Cardiac fibroblast (primary cell): ENCODE data around the gene PPIF.

Experiments used
- DNase-seq, 2 donors: peaks; one replicate each; pipeline versions ENCODE4 v3.0.0 to v3.0.0-alpha.2; 2010; ENCODE audit warnings: low read depth in 2 of 2
- H3K4me3 ChIP-seq, 2 donors: replicated peaks in 1 of 2; 1 replicate in 1 of 2; 2 replicates in 1 of 2; pipeline ENCODE4 v1.5.1; 2011; ENCODE audit warnings: low read depth in 2 of 2, low read length in 2 of 2, mild to moderate bottlenecking in 2 of 2, moderate library complexity in 1 of 2
- TF ChIP-seq, protein P1 (sequence below): IDR thresholded peaks from one replicate; pipeline ENCODE4 v1.5.1; 2011; ENCODE audit warnings: low read depth, mild to moderate bottlenecking, low read length, inconsistent platforms

Gene PPIF

DNA sequence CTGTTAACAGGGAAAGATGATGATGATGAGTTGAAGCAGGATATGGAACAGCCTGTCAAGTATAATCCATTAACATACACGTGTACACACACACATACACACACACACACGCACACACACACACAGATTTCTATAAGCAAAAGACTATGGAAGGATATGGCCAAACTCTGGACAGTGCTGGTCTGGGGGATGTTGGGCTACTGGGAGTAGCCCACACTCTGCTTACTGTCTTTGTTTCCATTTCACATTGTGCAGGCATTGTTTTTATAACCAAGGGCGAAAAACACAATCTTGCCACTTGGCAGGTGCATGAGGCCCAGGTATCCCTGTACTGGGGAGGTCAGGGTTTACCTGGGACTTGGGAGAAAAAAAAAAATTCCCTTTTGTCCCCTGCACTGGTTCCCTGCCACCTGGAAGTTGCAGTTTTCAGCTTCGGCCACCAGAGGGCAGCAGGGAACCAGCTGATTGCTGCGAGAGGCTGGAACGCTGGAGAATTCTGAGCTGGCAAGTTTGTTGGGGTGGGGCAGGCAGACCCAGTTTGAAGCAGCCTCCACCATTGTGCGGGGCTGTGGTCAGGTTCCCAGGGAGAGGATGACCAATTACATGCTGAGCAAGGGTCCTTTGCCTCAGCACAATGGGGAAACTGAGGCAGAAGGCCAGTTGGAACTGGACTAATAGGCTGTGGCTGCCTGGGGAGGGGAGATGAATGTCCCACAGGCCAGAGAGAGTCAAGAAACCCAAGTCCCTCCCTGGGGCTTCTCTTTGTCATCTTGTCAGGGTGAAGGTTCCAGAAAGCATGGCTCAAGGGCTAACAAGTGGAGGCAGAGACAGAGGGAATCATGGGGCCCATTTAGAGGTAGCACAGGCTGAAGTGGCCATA is 27.3 kb downstream of the PPIF start:
- H3K4me3 ChIP-seq: no peak overlapping the region
- TF ChIP-seq, protein P1, sequence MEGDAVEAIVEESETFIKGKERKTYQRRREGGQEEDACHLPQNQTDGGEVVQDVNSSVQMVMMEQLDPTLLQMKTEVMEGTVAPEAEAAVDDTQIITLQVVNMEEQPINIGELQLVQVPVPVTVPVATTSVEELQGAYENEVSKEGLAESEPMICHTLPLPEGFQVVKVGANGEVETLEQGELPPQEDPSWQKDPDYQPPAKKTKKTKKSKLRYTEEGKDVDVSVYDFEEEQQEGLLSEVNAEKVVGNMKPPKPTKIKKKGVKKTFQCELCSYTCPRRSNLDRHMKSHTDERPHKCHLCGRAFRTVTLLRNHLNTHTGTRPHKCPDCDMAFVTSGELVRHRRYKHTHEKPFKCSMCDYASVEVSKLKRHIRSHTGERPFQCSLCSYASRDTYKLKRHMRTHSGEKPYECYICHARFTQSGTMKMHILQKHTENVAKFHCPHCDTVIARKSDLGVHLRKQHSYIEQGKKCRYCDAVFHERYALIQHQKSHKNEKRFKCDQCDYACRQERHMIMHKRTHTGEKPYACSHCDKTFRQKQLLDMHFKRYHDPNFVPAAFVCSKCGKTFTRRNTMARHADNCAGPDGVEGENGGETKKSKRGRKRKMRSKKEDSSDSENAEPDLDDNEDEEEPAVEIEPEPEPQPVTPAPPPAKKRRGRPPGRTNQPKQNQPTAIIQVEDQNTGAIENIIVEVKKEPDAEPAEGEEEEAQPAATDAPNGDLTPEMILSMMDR: peak; percentile 91
- DNase-seq: peak; percentile 75 to 80

GRCh38 chr10:79375321-79376077 is 28.2 kb downstream of the PPIF start:
- peak; percentile 61 to 76 for DNase-seq
- H3K4me3 ChIP-seq: no peak overlapping the region
- TF ChIP-seq, protein P1: no peak

GRCh38 chr10:79376078-79376628 is 28.9 kb downstream of the PPIF start:
- DNase-seq: no peak
- H3K4me3 ChIP-seq: no peak overlapping the region
- TF ChIP-seq, protein P1: no peak

DNA sequence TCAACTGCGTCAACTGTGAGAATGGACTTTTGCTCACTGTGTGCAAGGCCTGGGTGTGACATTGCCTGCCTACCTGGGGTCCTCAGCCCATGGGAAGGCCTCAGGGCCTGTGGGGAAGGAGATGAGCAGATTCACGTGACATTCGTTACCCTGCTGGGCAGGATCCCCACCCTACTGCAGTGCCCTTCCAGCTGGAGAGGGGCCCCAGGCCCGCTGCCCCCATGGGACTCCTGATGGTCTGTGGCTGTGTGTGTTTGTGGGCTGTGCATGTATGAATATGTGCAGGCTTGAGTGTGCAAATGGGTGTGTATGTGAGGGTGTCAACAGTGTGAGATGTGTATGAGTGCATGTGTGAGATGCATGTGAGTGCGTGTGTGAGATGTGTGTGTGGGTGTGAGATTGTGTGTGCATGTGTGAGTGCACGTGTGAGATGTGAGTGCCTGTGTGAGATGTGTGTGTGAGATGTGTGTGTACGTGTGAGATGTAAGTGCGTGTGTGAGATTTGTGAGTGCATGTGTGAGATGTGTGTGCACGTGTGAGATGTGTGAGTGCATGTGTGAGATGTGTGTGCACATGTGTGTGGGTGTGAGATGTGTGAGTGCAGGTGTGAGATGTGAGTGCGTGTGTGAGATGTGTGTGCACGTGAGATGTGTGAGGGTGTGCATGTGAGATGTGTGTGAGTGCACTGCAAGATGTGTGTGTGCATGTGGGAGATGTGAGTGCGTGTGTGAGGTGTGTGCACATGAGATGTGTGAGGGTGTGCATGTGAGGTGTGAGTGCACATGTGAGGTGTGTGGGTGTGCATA is 29.7 kb downstream of the PPIF start:
- no peak for DNase-seq
- TF ChIP-seq, protein P1: no peak
- no peak overlapping the region for H3K4me3 ChIP-seq

- TF ChIP-seq, protein P1: no peak
- no peak for DNase-seq
- no peak overlapping the region for H3K4me3 ChIP-seq
These were observed 30.5 kb downstream of the PPIF start for GRCh38 chr10:79377557-79378382.

GRCh38 chr10:79378383-79378646 is 31.0 kb downstream of the PPIF start:
- H3K4me3 ChIP-seq: no peak overlapping the region
- no peak for DNase-seq
- TF ChIP-seq, protein P1: no peak
